Measurements from ENCODE around the gene HTT.

Gene HTT

GRCh38 chr4:3252831-3253641, 178.6 kb downstream of the HTT start:
- no peak for TF ChIP-seq CTCF (IDR thresholded peaks at IDR 0.05)

GRCh38 chr4:3253808-3254207, 179.3 kb downstream of the HTT start:
- Histone ChIP-seq H3K4me1 (no peaks in the 10 kb centered on the region), H3K36me3 (ENCODE audit: control insufficient read depth, insufficient read depth, low read length) (no peaks in the 10 kb centered on the region), H3K9ac (no peak overlapping the region), H3K9me3 (ENCODE audit: control insufficient read depth, low read length) (no peaks in the 10 kb centered on the region), H3K4me2 (ENCODE audit: low read length) (no peak overlapping the region), H2AFZ (no peak overlapping the region), H3K27ac (no peak overlapping the region), H3K79me2 (no peaks in the 10 kb centered on the region), H3K27me3 (ENCODE audit: control insufficient read depth, insufficient read depth, low read length) (no peaks in the 10 kb centered on the region), H3K4me3 (ENCODE audit: low read depth, low read length) (no peak overlapping the region)
- no peak for TF ChIP-seq CTCF (IDR thresholded peaks at IDR 0.05)

More at GRCh38 chr4:3252831-3253641, 178.6 kb downstream of the HTT start:
- H3K27ac ChIP-seq: no peak overlapping the region
- no peaks in the 10 kb centered on the region for H3K36me3 ChIP-seq (ENCODE audit: control insufficient read depth, insufficient read depth, low read length)
- H3K9ac ChIP-seq: no peak overlapping the region
- H3K4me2 ChIP-seq (ENCODE audit: low read length): no peak overlapping the region
- H2AFZ ChIP-seq: no peak overlapping the region
- H3K9me3 ChIP-seq (ENCODE audit: control insufficient read depth, low read length): no peaks in the 10 kb centered on the region
- H3K27me3 ChIP-seq (ENCODE audit: control insufficient read depth, insufficient read depth, low read length): no peaks in the 10 kb centered on the region
- H3K4me1 ChIP-seq: no peaks in the 10 kb centered on the region
- H3K79me2 ChIP-seq: no peaks in the 10 kb centered on the region
- H3K4me3 ChIP-seq (ENCODE audit: low read depth, low read length): no peak overlapping the region

- Histone ChIP-seq H3K4me3 (ENCODE audit: low read depth, low read length) (no peak overlapping the region), H3K9me3 (ENCODE audit: control insufficient read depth, low read length) (no peaks in the 10 kb centered on the region), H3K27me3 (ENCODE audit: control insufficient read depth, insufficient read depth, low read length) (no peaks in the 10 kb centered on the region), H3K9ac (no peak overlapping the region), H3K79me2 (no peaks in the 10 kb centered on the region), H3K36me3 (ENCODE audit: control insufficient read depth, insufficient read depth, low read length) (no peaks in the 10 kb centered on the region), H3K4me2 (ENCODE audit: low read length) (no peak overlapping the region), H3K27ac (no peak overlapping the region), H3K4me1 (no peaks in the 10 kb centered on the region), H2AFZ (no peak overlapping the region)
- no peak for TF ChIP-seq CTCF (IDR thresholded peaks at IDR 0.05)
Measured at GRCh38 chr4:3254302-3255131, 180.0 kb downstream of the HTT start.

- no peaks in the 10 kb centered on the region for H3K4me1 ChIP-seq
- no peak overlapping the region for H3K9ac ChIP-seq
- H3K79me2 ChIP-seq: no peaks in the 10 kb centered on the region
- no peaks in the 10 kb centered on the region for H3K27me3 ChIP-seq (ENCODE audit: control insufficient read depth, insufficient read depth, low read length)
- no peak overlapping the region for H3K27ac ChIP-seq
- no peaks in the 10 kb centered on the region for H3K9me3 ChIP-seq (ENCODE audit: control insufficient read depth, low read length)
- no peak overlapping the region for H2AFZ ChIP-seq
- TF ChIP-seq CTCF (IDR thresholded peaks at IDR 0.05): no peak
- H3K36me3 ChIP-seq (ENCODE audit: control insufficient read depth, insufficient read depth, low read length): no peaks in the 10 kb centered on the region
- H3K4me2 ChIP-seq (ENCODE audit: low read length): no peak overlapping the region
- no peak overlapping the region for H3K4me3 ChIP-seq (ENCODE audit: low read depth, low read length)
Measured at GRCh38 chr4:3255611-3256186, 181.2 kb downstream of the HTT start.
